AG08396 (cell line): ENCODE measurements around the gene CEP162.
"Not testable (repeated sequence)": the region's sequence is repeated elsewhere in the genome, so short reads cannot be mapped to it uniquely, and the experiment has no call there.

Experiments
- DNase-seq: peaks from one replicate; pipeline ENCODE4 v3.0.0; 2012; ENCODE audit warnings: low spot score, mixed read lengths

The CEP162 gene

DNA sequence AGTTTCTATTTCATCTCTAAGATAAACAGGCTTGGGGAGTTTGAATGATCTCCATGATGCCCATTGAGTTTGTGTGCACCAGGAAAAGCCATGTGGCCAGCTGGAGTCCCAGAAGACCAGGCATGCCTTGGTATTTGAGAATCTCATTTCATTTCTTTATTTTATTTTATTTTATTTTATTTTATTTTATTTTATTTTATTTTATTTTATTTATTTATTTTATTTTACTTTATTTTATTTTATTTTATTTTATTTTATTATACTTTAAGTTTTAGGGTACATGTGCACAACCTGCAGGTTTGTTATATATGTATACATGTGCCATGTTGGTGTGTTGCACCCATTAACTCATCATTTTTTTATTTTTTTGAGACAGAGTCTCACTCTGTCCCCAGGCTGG lies 142.7 kb downstream of the CEP162 start:
- DNase-seq, result not testable (repeated sequence)

GRCh38 chr6:84082689-84083265 lies 144.7 kb downstream of the CEP162 start:
- DNase-seq, result no peak

DNA sequence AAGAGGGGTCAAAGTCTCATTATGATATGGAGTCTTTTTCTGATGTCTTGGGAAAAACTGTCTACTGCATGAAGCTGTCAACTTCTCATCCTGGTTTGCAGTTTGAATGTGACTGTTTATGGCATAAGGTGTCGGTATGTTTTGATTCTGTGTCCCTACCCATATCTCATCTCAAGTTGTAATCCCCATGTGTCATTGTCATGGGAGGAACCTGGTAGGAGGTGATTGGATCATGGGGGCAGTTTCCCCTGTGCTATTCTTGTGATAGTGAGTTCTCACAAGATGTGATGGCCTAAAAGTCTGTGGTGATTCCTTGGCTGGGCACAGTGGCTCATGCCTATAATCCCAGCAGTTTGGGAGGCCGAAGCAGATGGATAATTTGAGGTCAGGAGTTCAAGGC lies 146.2 kb downstream of the CEP162 start:
- no peak for DNase-seq

- DNase-seq, result no peak
Observed at GRCh38 chr6:84078335-84078734, 149.1 kb downstream of the CEP162 start.

DNA sequence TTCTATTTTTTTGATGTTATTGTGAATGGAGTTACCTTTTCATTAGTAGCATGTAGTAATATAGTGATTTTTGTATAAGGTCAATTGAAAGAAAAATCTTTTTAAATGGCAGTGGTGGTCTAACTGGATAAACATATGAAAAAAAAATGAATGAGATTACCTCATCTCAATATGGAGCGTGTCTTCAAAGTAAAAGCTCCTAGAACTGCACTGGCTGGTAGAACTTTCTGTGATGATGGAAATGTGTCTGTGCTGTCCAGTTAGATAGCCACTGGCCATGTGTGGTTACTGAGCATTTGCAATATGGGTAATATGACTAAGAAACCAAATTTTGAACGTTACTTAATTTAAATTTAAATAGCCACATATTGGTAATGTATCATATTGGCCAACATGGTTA lies 149.8 kb downstream of the CEP162 start:
- no peak for DNase-seq

DNA sequence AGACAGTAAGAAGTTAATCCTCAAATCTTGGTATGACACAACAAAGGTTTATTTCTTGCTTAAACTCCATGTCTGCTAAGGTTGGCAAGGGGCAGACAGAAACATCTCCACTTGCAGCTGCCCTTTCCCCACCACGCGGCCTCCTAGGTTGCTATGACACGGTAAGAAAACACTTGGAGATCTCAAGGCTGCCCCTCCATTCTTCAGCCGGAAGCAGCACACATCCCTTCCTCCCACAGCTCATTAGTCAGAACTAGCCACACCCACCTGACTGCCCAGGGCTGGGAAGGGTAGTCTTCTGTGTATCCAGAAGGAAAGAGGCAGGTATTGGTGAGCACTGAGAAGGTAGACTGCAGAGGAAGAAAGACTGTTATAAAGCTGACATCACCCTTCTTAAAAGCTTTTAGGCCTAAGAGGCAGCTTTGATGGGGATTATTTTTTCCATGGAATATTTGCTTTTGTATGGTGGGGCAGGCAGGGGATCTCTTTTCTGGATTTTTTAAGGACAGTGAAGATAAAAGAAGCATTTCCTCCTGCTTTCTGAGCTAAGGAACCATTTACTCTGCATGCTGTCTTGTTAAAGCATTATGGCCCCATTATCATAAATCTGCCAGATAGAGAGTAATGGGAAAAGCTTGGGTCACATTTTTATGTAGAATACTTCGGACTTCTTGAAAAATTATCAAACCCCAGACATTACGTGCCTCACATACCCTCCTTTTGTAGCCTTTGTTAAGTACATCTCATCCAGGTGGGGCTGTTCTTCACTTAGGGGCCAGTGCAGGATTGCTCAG lies 152.3 kb downstream of the CEP162 start:
- no peak for DNase-seq
